ENCODE results near the gene HNRNPD.

DNA sequence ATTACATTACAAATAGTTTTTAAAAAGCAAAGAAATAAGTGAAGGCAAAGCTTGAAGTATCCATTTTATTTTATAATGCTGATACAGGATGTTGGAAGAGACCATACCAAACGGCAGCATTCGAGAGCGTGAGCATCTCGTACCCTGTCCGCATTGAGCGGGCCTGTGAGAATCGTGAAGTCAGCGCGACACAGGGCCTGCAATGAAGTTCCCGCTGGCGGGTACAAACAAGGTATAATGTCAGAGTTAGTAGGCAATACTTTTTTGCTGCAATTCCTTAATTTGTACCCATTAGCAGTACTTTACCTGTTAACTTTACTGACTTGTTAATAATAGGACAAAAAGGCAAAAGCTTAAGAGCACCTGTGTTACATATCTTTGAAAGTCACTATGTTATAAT, 19.0 kb downstream of the HNRNPD start:
- no peak for TF ChIP-seq POLR2A (IDR thresholded peaks at IDR 0.05)
- TF ChIP-seq, protein P1, sequence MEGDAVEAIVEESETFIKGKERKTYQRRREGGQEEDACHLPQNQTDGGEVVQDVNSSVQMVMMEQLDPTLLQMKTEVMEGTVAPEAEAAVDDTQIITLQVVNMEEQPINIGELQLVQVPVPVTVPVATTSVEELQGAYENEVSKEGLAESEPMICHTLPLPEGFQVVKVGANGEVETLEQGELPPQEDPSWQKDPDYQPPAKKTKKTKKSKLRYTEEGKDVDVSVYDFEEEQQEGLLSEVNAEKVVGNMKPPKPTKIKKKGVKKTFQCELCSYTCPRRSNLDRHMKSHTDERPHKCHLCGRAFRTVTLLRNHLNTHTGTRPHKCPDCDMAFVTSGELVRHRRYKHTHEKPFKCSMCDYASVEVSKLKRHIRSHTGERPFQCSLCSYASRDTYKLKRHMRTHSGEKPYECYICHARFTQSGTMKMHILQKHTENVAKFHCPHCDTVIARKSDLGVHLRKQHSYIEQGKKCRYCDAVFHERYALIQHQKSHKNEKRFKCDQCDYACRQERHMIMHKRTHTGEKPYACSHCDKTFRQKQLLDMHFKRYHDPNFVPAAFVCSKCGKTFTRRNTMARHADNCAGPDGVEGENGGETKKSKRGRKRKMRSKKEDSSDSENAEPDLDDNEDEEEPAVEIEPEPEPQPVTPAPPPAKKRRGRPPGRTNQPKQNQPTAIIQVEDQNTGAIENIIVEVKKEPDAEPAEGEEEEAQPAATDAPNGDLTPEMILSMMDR (IDR thresholded peaks at IDR 0.05): no peak
